Measurements from ENCODE around the gene BIRC3. TPM values are rescaled to one million over a fixed set of nuclear protein-coding genes. Genes with fewer than 3 reads are reported as not detected.

Gene BIRC3
- total RNA-seq, 2 experiments from 2014 or later, result 27.2 to 66.9 TPM

DNA sequence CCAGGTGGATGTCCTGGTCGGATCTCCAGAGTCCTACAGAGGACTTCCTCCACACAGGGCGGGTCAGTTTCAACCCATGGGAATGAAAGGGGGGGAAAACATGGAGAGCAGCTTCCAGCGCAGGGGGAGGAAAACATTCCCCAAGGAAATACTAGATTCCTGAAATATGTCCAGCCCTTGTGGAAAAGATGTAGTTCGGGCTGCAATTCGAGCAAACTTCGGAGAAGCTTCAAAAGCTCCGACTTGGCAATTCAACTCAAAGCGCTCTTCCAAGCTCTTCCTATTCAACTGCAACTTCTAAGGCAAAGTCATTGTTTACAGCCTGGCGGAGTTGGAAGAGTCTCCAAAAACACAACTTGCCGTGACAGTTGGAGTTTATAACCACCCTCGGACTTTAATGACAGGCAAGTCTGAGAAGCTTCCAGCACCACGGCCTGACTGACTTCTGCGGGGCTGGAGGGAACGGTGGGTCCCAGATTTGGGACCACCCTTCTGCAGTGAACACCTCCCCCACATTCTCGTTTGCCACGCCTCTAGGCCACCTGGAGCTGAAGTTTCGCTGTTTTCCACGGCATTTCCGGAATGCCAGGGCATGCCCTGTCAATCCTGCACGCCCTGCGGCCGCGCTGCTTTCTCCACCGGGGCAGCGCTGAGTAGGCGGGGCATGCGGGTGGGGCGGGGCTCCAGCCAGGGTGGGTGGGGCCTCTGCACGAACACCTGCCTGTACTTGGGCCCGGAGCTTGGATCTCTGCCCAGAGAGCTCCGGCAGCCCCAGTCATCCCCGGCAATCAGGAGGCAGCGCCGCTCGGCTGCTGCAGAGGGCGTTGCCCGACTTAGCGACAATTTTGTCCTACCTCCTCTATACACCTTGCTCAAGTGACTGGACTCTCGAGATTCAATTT lies 49.0 kb upstream of the BIRC3 start:
- intact Hi-C loops (cut with micrococcal nuclease; ENCODE audit: unreplicated experiment), result no loop called here
- no TSS peak for BruUV-seq (replicated peaks)

DNA sequence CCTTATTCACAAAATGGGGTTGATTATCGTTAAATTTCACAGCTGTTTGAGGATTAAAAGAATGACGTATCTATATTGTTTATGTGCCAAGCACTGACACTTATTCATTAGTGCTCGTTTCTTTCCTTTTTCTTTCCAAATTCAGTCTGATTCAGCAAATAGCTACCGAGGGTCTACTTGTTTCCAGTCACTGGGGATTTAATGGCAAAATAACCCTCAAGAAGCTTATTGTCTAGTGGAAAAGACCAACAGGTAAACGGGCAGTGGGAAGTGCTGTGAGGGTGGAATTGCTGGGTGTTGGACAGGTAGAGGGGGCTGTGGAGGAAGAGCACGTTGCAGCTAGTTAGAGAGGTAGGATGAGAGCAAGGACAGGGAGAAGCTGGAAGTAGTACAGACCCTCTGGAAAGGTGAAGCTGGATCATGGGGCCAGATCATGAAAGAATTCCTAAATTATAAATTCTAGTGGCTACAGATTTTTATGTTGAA lies 48.3 kb upstream of the BIRC3 start:
- H4K20me1 ChIP-seq (ENCODE audit: insufficient read depth, low read length), result no peaks in the 10 kb centered on the region
- H3K27ac ChIP-seq (ENCODE audit: low read depth, low read length, poor library complexity, severe bottlenecking), result no peak overlapping the region
- peak overlapping the region; percentile 63; the same call in 1 of the 2 replicates for H2AFZ ChIP-seq (ENCODE audit: low read length)
- H3K9me3 ChIP-seq (ENCODE audit: low read length), result no peaks in the 10 kb centered on the region
- H3K9me2 ChIP-seq (ENCODE audit: insufficient read depth, low read length), result no peaks in the 10 kb centered on the region
- peak overlapping the region; percentile 65 for H3K4me2 ChIP-seq (ENCODE audit: low read length)
- no peaks in the 10 kb centered on the region for H3K36me3 ChIP-seq (ENCODE audit: insufficient read depth, low read length)
- BruUV-seq (replicated peaks), result no TSS peak
- H3K4me1 ChIP-seq (ENCODE audit: insufficient read depth, low read length, poor library complexity, severe bottlenecking), result peaks cover 15% of the 10 kb centered on the region
- H3K4me3 ChIP-seq (ENCODE audit: low read depth, low read length, poor library complexity, severe bottlenecking), result peak overlapping the region; percentile 49
- no peaks in the 10 kb centered on the region for H3K79me2 ChIP-seq (ENCODE audit: insufficient read depth, low read depth, low read length)
- intact Hi-C loops (cut with micrococcal nuclease; ENCODE audit: unreplicated experiment), result no loop called here
- ChIA-PET POLR2A (interaction anchor here (0.6 to 2.0 kb wide), 7 partner anchors 10 to 266 kb away, joined by 3 to 9 read pairs (median 3); no protein-coding TSS in a partner anchor), CTCF (ENCODE audit: unreplicated experiment) (interaction anchor here (0.6 to 1.5 kb wide), 5 partner anchors 10 to 73 kb away, joined by 3 to 5 read pairs (median 4); no protein-coding TSS in a partner anchor)
- TF ChIP-seq, protein P1, sequence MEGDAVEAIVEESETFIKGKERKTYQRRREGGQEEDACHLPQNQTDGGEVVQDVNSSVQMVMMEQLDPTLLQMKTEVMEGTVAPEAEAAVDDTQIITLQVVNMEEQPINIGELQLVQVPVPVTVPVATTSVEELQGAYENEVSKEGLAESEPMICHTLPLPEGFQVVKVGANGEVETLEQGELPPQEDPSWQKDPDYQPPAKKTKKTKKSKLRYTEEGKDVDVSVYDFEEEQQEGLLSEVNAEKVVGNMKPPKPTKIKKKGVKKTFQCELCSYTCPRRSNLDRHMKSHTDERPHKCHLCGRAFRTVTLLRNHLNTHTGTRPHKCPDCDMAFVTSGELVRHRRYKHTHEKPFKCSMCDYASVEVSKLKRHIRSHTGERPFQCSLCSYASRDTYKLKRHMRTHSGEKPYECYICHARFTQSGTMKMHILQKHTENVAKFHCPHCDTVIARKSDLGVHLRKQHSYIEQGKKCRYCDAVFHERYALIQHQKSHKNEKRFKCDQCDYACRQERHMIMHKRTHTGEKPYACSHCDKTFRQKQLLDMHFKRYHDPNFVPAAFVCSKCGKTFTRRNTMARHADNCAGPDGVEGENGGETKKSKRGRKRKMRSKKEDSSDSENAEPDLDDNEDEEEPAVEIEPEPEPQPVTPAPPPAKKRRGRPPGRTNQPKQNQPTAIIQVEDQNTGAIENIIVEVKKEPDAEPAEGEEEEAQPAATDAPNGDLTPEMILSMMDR (conservative IDR thresholded peaks at IDR 0.05; ENCODE audit: low read length), result no peak; the same call in 1 of the 2 replicates
- TF ChIP-seq EZH2phosphoT487 (IDR thresholded peaks at IDR 0.05; ENCODE audit: borderline replicate concordance, low read depth, low read length), result no peak
- DNase-seq (ENCODE audit: low spot score), result no peak

More for the DNA sequence above, 49.0 kb upstream of the BIRC3 start:
- ChIA-PET CTCF (ENCODE audit: unreplicated experiment) (interaction anchor here (0.9 to 1.5 kb wide), 4 partner anchors 15 to 74 kb away, joined by 3 to 5 read pairs (median 4); no protein-coding TSS in a partner anchor), POLR2A (interaction anchor here (0.6 to 2.0 kb wide), 8 partner anchors 11 to 267 kb away, joined by 3 to 9 read pairs (median 4); no protein-coding TSS in a partner anchor)
- Histone ChIP-seq H3K4me2 (ENCODE audit: low read length) (peak overlapping the region; percentile 65), H4K20me1 (ENCODE audit: insufficient read depth, low read length) (no peaks in the 10 kb centered on the region), H3K9me2 (ENCODE audit: insufficient read depth, low read length) (no peaks in the 10 kb centered on the region), H3K36me3 (ENCODE audit: insufficient read depth, low read length) (no peaks in the 10 kb centered on the region), H3K27ac (ENCODE audit: low read depth, low read length, poor library complexity, severe bottlenecking) (no peak overlapping the region), H3K9me3 (ENCODE audit: low read length) (no peaks in the 10 kb centered on the region), H3K4me3 (ENCODE audit: low read depth, low read length, poor library complexity, severe bottlenecking) (peak overlapping the region; percentile 49), H3K79me2 (ENCODE audit: insufficient read depth, low read depth, low read length) (no peaks in the 10 kb centered on the region), H3K4me1 (ENCODE audit: insufficient read depth, low read length, poor library complexity, severe bottlenecking) (peaks cover 15% of the 10 kb centered on the region), H2AFZ (ENCODE audit: low read length) (peak overlapping the region; percentile 63; the same call in 1 of the 2 replicates)
- TF ChIP-seq EZH2phosphoT487 (IDR thresholded peaks at IDR 0.05; ENCODE audit: borderline replicate concordance, low read depth, low read length), result no peak
- TF ChIP-seq, protein P1 (conservative IDR thresholded peaks at IDR 0.05; ENCODE audit: low read length), result peak; percentile 65
- peak; percentile 75 for DNase-seq (ENCODE audit: low spot score)
